GM18520 (cell line): ENCODE data around the gene KCTD15.

Source experiments
- ATAC-seq: cut with Tn5 transposase; IDR thresholded peaks from one replicate; pipeline ENCODE4 v1.9.1; 2021; ENCODE audit not compliant: unreplicated experiment

KCTD15 gene

DNA sequence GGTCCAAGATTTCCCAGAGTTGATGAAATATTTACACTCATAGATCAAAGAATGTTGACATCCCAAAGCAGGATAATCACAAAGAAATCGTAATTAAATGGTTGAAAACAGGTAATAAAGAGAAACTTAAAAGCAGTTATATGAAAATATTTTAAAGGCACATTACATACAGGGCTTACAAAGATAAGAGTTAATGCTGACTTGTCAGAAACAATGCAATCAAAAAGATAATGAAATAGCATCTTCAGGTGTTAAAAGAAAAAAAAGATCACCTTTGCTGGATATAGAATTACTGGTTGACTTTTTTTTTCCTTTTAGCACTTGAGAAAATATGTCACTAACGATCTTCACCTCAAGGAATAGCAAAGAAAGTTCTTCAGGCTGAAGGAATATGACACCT, 48.8 kb downstream of the KCTD15 start:
- no peak for ATAC-seq

DNA sequence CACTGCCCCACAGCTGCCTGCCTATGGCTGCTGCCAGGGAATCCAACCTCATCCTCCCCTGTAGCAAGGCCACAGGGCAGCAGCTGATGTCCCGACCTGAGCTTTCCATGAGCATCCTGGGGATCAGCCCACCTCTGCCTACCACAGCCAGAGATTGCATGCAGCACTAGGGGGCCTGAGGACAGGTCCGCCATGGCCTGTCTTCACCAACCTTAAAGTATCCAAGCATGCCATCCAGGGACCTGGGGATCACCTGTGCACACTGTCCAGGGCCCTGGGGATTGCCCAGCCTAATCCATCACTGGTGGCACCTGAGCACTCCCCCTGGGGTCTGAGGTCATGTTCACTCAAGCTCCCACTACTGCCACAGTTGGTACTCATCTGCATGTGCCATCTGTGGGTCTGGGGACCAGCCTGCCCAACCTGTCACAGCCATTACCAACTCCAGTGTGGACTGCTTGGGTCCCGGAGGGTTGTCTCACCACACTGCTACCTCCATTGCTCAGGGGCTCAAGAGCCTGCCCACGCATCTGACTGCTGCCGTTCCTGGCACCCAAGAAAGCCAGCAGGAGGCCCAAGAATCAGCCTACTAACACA, 53.0 kb downstream of the KCTD15 start:
- no peak for ATAC-seq

DNA sequence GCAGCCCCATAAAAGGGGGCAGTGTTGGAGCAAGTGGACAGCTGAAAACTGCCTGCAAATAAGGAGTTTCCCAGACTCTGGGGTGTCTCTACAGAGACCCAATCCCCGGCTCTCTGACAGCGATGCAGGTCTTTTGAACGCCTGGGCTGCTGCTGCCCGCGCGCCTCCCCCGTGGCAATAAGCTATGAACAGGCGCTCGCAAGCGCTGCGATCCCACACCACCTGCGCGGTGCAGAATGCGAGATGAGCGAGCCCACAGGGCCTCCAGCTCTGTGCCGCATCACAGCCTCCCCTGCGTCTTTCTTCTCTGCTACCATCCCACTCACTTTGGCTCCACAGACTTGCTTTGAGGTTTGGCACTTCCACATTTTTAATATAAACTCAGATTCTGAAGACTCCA, 62.3 kb downstream of the KCTD15 start:
- no peak for ATAC-seq

DNA sequence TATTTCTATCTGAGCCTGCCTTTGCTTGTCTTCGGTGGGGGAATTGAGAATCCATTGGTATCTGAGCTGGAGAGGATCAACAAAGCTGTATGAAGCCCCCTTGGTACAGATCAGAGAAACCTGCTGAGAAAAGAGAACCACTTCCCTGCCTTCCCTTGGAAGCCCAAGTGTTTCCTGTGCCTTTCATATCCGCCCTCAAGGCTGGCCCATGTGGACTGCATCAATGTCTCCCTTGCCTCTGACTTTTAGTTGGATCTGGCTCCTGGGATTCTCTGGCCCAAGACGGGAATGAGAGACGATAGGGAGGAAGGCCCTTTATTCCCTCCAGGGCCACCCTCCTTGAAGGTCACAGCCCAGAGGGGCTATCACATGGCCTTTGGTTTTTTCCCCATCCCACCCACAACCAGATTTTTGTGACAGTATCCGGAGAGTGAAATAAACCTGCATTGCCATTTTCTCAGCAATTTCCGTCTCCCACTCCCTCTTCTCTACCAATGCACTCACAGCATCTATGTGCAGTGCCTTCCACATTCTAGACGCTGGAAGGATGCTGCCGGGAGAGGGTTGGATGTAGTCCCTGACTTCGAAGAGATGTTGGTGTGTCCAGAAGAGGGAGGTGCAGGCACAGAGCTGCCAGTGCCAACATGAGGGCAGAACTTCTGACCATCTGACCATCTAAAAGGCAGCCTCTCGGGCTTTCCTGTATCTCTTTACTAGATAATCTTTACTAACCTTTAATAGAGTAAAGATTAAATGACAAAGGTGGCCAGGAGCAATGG, 63.8 kb downstream of the KCTD15 start:
- ATAC-seq, result no peak

DNA sequence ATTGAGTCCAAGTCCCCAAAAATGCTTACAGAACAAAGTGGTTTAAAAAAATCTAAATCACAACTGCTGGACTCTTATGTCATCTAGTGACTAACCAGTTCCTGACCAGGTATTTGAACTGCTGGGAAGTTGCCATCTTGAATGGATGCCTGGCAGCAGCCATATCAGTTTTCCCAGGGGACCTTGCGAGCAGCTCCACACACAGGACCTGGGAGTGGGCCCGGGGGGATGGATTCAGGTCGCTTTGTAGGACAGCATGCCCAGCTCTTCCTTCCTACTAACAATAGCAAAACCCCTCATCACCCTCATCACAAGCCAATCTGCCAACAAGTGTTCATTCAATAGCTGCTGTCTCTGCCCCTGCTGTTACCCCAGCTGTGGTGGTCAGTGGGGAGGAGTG, 65.3 kb downstream of the KCTD15 start:
- ATAC-seq, result no peak

DNA sequence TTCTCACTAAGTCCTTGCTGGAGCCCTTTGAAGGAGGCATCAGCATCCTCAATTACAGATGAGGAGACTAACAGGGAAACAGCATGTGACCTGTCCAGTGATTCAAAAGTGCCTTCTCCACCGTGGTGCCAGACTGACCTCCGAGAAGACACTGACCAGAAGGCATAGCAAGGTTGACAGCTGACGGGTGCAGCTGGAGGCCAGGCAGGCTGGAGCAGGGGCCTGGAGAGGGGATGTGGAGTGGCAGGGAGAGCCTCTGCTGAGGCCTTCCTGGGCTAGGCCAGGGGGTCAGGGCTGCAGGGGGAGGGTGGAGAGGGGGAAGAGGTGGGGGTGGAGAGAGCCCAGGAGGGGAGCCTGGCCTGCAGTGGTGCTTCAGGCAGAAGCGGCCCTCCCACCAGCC, 66.3 kb downstream of the KCTD15 start:
- ATAC-seq, result no peak

DNA sequence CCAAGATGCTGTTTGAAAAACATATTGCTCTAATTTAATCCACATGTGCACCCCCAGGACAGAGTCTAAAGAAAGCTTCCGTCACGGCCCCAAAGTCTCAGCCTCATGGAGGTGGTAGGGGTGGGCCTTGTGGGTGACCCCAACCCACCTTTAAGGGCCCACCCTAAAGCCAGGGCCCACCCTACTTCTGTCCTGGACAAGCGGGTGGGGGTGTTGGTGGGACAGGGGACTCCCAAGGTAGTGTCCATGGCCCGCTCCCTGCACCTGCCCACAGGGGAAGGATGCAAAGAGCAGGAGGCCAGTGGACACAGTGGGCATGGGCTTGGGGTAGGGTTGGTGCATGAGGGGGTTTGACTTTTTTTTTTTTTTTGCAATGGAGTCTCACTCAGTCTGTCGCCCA, 66.8 kb downstream of the KCTD15 start:
- no peak for ATAC-seq

DNA sequence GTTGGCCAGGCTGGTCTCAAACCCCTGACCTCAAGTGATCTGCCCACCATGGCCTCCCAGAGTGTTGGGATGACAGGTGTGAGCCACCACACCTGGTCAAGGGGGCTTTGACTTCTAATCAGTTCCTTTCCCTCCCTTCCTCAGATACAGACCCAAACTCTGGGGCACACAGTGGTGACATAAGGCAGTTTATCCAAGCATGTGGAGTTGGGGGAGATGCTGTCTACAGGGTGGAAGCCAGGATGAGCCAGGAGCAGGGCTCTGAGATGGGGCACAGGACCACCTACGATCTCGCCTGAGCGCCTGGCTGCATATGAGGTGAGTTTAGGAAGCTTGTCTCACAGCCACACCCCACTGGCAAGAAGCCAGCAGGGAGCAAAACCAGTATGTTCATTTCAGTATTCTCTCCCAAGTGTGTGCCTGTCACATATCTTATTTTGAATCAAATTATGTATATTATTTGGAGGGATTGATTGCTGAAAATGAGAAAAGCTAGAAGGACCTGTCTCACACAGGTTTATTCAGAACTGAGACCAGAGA, 67.7 kb downstream of the KCTD15 start:
- ATAC-seq, result no peak

DNA sequence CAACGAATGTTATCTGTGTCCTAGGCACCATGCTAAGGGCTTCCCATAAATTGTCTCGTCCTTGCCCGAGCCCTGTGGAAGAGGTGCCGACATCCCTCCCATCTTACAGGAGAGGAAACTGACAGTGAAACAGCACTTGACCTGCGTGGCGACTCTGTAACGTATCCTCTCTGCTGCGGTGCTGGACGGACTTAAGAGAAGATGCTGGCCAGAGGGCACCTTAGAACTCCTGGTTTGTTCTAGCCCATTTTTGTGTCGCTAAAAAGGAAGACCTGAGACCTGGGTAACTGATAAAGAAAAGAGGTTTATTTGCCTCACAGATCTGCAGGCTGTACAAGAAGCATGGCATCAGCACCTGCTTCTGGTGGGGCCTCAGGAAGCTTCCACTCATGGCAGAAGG, 68.6 kb downstream of the KCTD15 start:
- no peak for ATAC-seq
